Gastrocnemius medialis (tissue), 4 donors: ENCODE data around the gene AFG1L. TPM values are rescaled to one million over a fixed set of nuclear protein-coding genes. Genes with fewer than 3 reads are reported as not detected.

Source experiments
- ATAC-seq, 2 donors: fragments of 150-250 bp; one replicate each; pipeline ENCODE4 v1.9.1; 2016
- DNase-seq, 2 donors: peaks; one replicate each; pipeline ENCODE4 v3.0.0-alpha.2; 2019
- H3K27ac ChIP-seq, 4 donors: fragments of 200-600 bp; sonication (generic); 1 replicate in 1 of 4; 2 replicates in 3 of 4; pipeline ENCODE4 v1.5.1; 2016 to 2018; ENCODE audit warnings: mild to moderate bottlenecking in 2 of 4, moderate library complexity in 1 of 4
- H3K27me3 ChIP-seq, 3 donors: fragments of 200-600 bp; sonication (generic) in 2 of 3; 1 replicate in 1 of 3; 2 replicates in 2 of 3; pipeline versions ENCODE4 v1.5.1 to v1.6.0; 2016 to 2019; ENCODE audit warnings: mild to moderate bottlenecking in 1 of 3, moderate library complexity in 1 of 3
- H3K36me3 ChIP-seq, 2 donors: fragments of 200-600 bp; sonication (generic) in 1 of 2; one replicate each; pipeline ENCODE4 v1.5.1; 2017 to 2018
- H3K4me1 ChIP-seq, 2 donors: fragments of 200-600 bp; sonication (generic) in 1 of 2; one replicate each; pipeline ENCODE4 v1.5.1; 2016 to 2017; ENCODE audit warnings: mild to moderate bottlenecking in 2 of 2
- H3K4me3 ChIP-seq, 4 donors: fragments of 200-600 bp; sonication (generic) in 3 of 4; 1 replicate in 1 of 4; 2 replicates in 3 of 4; pipeline ENCODE4 v1.5.1; 2016 to 2019; ENCODE audit warnings: mild to moderate bottlenecking in 2 of 4
- H3K9me3 ChIP-seq, 3 donors: fragments of 200-600 bp; sonication (generic) in 2 of 3; 1 replicate in 1 of 3; 2 replicates in 2 of 3; pipeline ENCODE4 v1.5.1; 2016 to 2019
- POLR2A ChIP-seq, 2 donors: fragments of 450-650 bp; IDR thresholded peaks; one replicate each; pipeline ENCODE4 v1.6.1; 2017; ENCODE audit warnings: antibody characterized with exemption in 2 of 2, mild to moderate bottlenecking in 2 of 2, moderate library complexity in 2 of 2
- in situ Hi-C, 4 donors: fragments of 200-750 bp; cut with MboI; loops; one replicate each; pipeline versions ENCODE4 v1.15.0 to v1.8.0; 2017; ENCODE audit warnings: low sequenced_read_pairs in 4 of 4
- intact Hi-C: fragments of 100-400 bp; cut with DNase I; formaldehyde crosslinking; loops from one replicate; pipeline ENCODE4 v1.15.1; 2023; ENCODE audit warnings: low total_unique reads
- total RNA-seq, 4 donors: library from RNA; depleted of rRNA; stranded (reverse); fragments of >200 nt; gene quantifications; one replicate each; pipeline versions ENCODE4 v1.1.0 to v1.2.3, GENCODE V29; 2016
- TF ChIP-seq, protein P1 (sequence below), 5 experiments: fragments of 450-650 bp in 3 of 5; fragments of 200-600 bp in 2 of 5; sonication (generic) in 2 of 5; IDR thresholded peaks in 4 of 5; conservative IDR thresholded peaks in 1 of 5; 1 replicate in 4 of 5; 2 replicates in 1 of 5; pipeline ENCODE4 v1.5.1; 2016 to 2019; ENCODE audit warnings: antibody characterized with exemption in 5 of 5, mild to moderate bottlenecking in 3 of 5, moderate library complexity in 3 of 5

AFG1L gene
- total RNA-seq, 4 donors from 2014 or later: 2.1 to 7.0 (median 2.6) TPM

DNA sequence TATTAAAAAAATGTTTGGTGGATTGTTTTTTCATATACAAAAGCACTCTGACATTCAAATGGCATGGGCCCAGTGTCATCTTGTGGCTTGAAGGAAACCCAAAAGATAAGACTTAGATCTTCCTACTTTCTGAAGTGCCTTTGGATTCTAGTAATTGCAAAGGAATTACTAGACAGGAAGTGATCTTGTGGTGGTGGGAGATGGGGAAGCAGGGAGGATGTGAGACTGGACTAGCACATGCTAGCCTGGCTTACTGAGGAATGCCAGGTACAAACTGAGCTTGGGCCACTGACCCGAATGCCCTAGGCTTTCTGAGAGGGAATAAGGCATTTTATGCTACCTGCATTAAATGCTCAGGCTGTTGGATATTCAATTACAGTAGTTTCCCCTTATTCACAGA is 59.0 kb downstream of the AFG1L start:
- H3K36me3 ChIP-seq: peaks cover 0 to 11% of the 10 kb centered on the region in 2 donors
- H3K27me3 ChIP-seq: no peaks in the 10 kb centered on the region
- H3K4me3 ChIP-seq: no peak overlapping the region
- intact Hi-C loops (no loop called here), in situ Hi-C loops (no loop called here)
- DNase-seq (no peak), ATAC-seq (no peak)
- no peaks in the 10 kb centered on the region for H3K4me1 ChIP-seq
- no peaks in the 10 kb centered on the region for H3K9me3 ChIP-seq
- H3K27ac ChIP-seq: no peak overlapping the region
- TF ChIP-seq, protein P1, sequence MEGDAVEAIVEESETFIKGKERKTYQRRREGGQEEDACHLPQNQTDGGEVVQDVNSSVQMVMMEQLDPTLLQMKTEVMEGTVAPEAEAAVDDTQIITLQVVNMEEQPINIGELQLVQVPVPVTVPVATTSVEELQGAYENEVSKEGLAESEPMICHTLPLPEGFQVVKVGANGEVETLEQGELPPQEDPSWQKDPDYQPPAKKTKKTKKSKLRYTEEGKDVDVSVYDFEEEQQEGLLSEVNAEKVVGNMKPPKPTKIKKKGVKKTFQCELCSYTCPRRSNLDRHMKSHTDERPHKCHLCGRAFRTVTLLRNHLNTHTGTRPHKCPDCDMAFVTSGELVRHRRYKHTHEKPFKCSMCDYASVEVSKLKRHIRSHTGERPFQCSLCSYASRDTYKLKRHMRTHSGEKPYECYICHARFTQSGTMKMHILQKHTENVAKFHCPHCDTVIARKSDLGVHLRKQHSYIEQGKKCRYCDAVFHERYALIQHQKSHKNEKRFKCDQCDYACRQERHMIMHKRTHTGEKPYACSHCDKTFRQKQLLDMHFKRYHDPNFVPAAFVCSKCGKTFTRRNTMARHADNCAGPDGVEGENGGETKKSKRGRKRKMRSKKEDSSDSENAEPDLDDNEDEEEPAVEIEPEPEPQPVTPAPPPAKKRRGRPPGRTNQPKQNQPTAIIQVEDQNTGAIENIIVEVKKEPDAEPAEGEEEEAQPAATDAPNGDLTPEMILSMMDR (IDR thresholded peaks at IDR 0.05 in 4 of 5, conservative IDR thresholded peaks at IDR 0.05 in 1 of 5): no peak
- no peak for TF ChIP-seq POLR2A (IDR thresholded peaks at IDR 0.05)

DNA sequence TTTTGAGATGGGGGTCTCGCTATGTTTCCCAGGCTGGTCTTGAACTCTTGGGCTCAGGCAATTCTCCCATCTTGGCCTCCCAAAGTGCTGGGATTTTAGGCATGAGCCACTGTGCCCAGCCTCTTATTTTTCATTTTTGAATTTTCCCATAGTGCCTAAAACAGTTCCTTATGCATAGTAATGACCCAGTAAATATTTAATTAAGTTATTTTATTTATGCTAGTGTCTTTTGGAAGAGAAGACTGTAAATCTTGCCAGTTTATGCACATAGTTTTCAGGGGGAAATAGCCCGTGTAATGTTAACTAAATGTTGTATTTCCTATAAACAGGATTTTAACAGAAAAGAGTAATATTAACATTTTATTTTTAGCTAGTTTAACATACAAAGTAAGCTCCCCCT is 60.3 kb downstream of the AFG1L start:
- Histone ChIP-seq H3K27me3 (no peaks in the 10 kb centered on the region), H3K9me3 (no peaks in the 10 kb centered on the region), H3K27ac (no peak overlapping the region), H3K36me3 (peaks cover 0 to 11% of the 10 kb centered on the region in 2 donors), H3K4me1 (no peaks in the 10 kb centered on the region), H3K4me3 (no peak overlapping the region)
- DNase-seq (no peak), ATAC-seq (no peak)
- TF ChIP-seq, protein P1 (IDR thresholded peaks at IDR 0.05 in 4 of 5, conservative IDR thresholded peaks at IDR 0.05 in 1 of 5): no peak
- no peak for TF ChIP-seq POLR2A (IDR thresholded peaks at IDR 0.05)
- intact Hi-C loops: no loop called here
- in situ Hi-C loops: no loop called here

DNA sequence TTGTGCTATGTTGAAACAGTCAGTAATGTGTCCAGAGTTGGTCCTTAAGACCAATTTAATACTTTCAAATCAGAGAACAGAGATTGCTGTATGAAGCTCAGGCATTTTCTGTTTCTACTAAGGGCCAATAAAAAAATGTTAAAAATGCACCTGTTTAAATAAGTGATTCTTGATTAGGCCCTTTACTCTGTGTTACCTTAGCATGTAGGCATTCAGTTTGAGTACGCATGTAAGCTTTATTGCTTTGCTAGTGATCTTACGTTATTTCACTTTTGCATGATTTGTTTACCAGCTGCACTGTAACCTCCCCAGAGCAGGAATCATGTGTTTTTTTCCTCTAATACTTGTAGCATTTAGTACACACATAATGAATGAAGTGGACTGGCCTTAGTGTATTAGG is 61.0 kb downstream of the AFG1L start:
- no peak for ATAC-seq
- no peak for TF ChIP-seq POLR2A (IDR thresholded peaks at IDR 0.05)
- TF ChIP-seq, protein P1 (IDR thresholded peaks at IDR 0.05 in 4 of 5, conservative IDR thresholded peaks at IDR 0.05 in 1 of 5): no peak
- H3K36me3 ChIP-seq: peaks cover 0 to 11% of the 10 kb centered on the region in 2 donors
- in situ Hi-C loops: no loop called here
- H3K9me3 ChIP-seq: no peaks in the 10 kb centered on the region
- no peaks in the 10 kb centered on the region for H3K27me3 ChIP-seq
- H3K4me1 ChIP-seq: no peaks in the 10 kb centered on the region
- intact Hi-C loops: no loop called here
- no peak overlapping the region for H3K4me3 ChIP-seq
- no peak overlapping the region for H3K27ac ChIP-seq
- DNase-seq: no peak

DNA sequence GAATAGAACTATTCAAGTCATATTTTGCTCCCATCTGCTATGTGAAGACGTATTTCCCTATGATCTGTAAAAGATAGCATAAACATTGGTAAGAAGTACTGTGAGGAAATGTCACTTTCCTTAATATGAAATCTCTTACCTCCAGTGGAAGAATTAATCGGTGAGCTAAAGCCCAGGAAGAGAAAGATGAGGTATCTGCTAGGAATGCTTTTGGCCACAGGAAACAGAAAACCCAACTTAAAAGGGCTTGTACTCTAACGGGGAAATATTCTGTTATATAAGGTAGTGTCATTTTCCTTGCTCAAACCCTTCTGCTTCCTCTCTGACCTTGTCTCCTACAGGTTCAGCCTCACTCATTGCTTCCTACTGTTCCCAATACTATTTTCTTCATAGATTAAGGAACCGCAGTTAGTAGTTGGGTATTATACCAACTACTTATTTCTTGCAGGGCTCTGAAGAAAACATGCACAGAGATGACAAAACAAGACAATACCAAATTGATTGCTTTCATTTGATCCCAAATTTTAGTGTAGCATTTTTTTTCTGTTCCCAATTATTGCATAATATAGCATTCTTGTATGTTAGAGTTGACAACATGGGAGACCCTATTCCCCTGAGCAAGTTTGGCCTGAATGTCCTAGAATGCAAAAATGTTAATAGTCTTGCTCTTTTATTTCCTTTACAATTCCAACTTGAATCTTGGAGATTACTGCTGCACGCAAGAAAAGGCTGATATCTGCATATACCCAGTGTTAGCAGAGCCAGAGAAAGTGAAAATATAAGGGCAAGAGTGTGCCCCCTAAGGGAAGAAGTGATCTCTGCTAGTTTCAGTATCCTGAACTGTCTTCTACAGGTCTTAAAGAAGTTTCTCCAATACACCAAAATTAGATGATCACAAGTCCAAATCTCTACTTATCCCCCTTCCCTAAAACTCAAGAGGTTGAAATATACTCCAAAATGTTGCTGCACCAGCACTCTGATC is 65.3 kb downstream of the AFG1L start:
- intact Hi-C loops: no loop called here
- DNase-seq (no peak), ATAC-seq (no peak)
- Histone ChIP-seq H3K36me3 (peaks cover 0 to 11% of the 10 kb centered on the region in 2 donors), H3K27ac (no peak overlapping the region), H3K27me3 (no peaks in the 10 kb centered on the region), H3K4me1 (peaks cover 5 to 7% of the 10 kb centered on the region in 2 donors), H3K9me3 (no peaks in the 10 kb centered on the region), H3K4me3 (no peak overlapping the region)
- TF ChIP-seq, protein P1 (IDR thresholded peaks at IDR 0.05 in 4 of 5, conservative IDR thresholded peaks at IDR 0.05 in 1 of 5): no peak
- no peak for TF ChIP-seq POLR2A (IDR thresholded peaks at IDR 0.05)
- in situ Hi-C loops: no loop called here
